C1 segment of cervical spinal cord (tissue), 14 donors: Measurements from ENCODE around the gene PPM1A.

Source experiments
- DNase-seq, 14 donors: peaks; one replicate each; lab custom pipeline; 2025; lab: John Stamatoyannopoulos, UW

PPM1A gene

DNA sequence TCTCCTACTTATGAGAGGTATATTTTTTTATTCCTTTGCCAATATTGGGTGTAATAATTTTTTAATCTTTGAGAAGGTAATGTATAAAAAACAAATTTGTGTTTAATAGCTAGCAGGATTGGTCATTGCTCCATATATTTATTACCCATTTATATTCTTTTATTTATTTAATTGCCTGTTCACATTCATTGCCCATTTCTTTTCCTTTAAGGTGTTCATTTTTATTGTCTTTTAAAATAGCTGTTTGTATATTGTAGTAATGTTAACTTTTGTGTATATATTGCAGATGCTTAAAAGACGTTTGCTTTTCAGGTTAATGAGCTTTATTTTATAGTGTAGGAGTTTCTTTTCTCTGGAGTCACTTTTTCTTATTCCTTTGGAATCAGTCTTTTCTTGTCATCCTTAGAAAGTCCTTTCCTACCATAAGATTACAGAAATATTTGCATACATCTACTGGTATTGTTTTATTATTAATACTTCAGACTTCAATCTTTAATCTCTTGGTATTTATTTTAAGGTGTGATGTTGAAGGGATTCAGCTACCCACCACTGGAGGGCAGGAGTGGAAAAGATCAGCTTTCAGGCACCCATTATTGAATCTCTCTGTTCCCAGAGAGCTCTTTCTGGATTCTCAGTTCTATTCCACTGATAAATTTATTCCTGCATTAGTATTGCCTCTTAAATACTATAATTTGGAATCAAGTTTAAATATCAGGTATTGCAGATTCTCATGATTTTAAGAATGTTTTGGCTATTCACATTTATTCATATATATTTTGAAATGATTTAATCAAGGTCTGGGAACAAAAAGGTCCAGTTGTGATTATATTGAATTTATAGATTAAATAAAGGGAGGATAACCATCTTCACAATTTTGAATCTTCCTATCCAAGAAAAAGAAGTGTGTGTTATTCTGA, 17.3 kb downstream of the PPM1A start:
- DNase-seq = no peak

DNA sequence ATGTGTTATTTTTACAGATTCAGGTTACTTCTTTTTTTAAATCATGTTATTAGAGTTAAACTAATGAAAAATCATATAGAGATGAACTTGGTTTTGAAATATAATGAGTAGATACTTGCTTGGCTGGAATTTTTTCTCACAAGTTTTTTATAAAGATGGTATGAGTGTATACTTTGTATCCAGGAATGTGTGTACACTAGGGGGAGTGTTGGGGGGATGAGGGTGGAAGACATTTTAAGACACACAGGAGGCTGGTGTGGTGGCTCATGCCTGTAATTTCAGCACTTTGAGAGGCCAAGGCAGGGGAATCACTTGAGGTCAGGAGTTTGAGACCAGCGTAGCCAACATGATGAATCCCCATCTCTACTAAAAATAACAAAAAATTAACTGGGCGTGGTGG, 23.2 kb downstream of the PPM1A start:
- DNase-seq = no peak

DNA sequence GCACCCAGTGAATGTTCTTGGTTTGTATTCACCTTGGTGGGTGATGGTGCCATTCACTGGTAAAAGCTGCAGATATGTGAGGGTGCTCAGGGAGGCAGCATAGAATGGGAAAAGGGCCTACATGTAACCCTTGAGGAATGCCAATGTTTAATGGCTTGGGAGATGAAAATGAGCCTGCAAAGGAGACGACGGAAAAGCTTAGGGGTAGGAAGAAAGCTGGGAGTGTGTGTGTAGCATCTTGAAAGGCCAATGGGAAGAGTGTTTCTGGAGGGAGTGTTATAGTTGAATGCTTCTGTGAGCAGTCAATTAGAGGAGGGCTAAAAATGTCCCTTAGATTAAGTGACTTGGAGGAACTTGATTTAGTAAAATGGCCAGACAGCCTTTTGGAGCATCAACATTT, 24.9 kb downstream of the PPM1A start:
- DNase-seq = no peak

DNA sequence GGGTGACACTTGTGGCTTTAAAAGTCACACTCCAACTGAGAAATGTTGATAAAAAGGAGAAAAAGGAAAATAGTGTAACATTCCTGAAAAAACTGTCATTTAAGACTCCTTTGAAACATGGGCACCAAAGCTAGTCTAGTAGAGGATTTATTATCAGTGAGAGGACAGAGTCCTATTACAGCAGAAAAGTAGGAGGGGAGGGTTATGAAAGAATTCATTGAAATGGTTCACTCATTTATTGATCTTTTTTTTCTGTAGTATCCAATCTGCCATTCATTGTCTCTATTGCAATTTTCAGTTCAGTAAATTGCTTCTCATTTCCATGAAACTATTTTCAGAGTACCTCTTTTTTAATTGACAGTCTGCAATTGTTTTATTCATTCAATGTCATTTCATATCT, 25.4 kb downstream of the PPM1A start:
- no peak for DNase-seq

DNA sequence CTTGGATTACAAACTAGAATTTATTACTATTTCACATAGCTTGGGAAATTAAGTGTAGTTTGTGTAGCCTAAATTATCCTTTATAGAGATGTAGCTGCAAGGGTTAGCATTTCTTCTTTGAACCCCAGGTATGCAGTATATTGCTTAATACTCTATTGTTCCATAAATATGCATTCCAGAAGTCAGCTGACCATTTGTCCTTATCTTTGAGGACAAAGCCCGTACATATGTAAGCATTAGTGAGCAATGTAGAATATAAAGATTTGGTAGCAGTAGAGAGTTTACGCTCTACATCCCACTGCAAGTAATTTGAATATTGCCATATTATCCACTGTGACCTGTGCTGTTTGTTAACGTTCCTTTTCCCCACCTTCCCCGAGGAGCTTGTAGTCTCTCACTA, 26.9 kb downstream of the PPM1A start:
- DNase-seq = no peak

DNA sequence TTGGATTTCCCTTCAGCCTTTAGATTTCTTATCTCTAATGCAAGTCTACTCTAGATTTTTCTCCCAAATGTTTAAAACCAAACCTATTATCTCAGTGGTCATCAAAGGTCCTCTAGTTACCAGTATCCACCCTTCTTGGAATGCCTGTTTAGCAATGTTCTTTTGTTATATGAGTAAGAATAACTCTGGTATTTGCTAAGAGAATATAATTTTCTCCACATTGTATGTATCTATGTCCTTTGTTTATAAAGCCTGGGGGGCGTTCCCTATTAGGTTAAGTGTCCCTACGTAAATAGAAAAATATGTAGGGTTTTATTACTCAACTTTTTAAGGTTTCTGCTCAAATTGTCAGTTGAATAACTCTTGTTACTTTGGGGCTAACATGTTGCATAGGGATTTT, 27.3 kb downstream of the PPM1A start:
- DNase-seq = no peak

- DNase-seq = no peak
These were observed 28.7 kb downstream of the PPM1A start for GRCh38 chr14:60277605-60278190.

- DNase-seq = no peak
These were observed 29.3 kb downstream of the PPM1A start for GRCh38 chr14:60278350-60278749.

DNA sequence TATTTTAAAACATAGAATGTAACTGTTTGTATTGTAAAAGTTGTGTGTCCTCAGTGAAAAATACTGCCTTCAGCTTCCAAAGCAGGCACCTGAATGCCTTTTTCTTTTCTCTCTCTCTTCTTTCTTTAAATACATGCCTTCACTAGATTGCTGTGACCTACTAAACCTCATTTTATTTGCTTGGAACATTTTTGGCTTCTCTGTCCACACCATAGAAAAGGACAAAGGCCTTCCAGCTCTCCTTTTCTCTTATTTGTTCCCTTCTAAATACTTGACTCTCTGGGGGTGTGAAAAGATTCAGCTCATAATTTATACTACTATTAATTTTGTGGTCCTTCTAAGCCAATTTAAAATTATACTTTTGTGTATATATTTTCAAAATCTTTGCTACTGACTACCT, 38.4 kb downstream of the PPM1A start:
- DNase-seq = no peak

GRCh38 chr14:60288279-60288678, 39.3 kb downstream of the PPM1A start:
- DNase-seq = no peak

DNA sequence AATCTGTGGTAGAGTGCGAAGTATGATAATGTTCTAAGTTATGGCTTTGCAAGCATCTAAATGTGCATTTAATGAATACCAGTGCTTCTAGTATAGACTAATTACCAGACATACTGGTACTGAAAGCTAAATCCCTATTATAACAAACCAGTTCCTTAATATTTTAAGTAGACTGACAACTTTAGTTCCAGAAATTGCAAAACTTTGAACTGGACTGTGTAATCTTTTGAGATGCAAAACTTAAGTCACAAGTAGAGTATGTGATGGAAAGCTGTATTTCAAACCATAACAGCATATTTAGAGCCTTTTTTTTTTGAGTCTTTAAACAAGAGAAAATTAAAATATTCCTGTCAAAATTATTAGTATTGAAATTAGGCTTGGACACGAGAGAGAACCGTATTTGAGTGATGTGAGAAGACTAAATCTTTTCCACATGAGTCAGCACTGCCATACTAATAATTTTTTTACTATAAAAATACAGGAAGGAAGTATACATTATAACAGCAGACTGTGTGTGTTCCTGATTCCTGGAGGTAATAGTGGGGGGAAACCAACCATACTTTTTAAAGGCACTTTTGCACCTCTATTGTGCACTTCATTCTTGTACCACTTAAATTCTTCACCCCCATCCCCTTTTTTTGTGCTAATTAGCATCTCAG, 45.5 kb downstream of the PPM1A start:
- no peak for DNase-seq

DNA sequence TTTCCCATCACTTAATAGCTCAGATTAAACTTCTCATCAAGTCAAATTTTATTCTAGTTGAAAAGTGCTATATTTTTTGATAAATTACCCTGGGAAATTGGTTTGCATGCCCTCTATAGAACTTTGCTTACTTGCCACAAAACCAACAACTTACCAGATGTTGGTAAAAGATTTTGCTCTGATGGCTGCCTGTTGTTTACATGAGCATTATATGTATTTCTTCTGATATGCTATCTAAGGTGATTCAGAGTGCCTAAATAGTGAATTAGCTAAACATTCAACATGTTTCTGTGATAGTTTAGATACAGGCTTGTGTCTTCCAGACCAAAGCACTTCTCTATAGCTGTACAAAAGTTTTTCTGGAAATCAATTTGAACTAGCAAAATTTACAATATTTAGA, 51.0 kb downstream of the PPM1A start:
- DNase-seq = no peak

DNA sequence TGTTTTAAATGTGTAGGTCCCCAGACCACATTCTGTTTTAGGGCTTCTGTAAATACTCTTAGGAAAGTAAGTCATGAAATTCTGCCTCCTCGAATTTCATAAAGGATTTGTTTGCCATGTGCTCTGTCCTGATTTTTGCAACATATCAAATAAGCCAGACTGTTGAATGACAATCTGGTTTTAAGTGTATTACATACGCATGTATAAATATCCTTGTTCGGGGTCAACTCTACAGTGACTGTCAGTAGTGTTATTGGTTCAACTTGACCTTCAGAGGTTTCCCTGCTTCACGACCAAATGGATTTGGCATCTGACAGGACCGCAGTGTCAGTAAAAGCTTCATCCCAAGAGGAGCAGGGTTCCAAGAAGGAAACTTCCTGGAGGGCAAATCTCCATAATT, 52.7 kb downstream of the PPM1A start:
- DNase-seq = no peak

DNA sequence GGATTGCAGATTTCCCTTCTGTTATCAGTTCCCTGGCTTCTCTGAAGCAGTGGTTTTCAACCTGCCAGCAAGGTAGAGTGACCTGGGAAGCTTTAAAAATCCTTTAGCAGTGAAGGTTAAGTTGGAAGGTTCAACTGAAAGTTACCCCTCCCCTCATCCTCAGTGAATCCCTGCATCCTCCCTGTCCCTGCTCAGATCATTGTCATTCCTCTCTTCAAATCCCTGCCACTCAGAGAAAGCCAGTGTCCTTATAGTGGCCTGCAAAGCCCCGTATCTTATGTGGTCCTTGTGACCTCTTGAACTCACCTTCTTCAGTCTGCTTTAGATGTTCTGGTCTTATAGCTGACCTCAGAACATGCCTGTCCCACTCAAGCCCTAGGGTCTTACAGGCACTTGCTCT, 53.6 kb downstream of the PPM1A start:
- no peak for DNase-seq

DNA sequence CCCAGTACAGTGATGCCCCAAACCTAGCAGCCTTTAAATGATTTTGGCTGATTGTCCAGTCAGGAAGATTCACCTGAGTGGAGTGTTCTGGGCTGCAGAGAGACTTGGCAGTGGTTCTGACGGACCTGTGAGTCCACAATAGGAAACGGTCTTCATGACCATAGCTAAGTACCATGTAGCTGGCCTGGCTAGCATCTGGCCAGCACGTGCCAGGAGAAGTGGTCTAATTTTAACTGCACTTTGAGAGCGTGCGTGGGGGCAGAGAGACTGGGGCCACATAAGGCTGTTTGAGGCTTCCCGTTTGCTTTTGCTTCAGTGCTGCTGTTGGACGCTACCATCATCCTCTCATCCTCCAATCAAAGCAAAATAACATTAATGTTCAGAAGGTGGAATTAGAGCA, 54.7 kb downstream of the PPM1A start:
- DNase-seq = no peak

GRCh38 chr14:60304509-60304908, 55.5 kb downstream of the PPM1A start:
- no peak for DNase-seq

DNA sequence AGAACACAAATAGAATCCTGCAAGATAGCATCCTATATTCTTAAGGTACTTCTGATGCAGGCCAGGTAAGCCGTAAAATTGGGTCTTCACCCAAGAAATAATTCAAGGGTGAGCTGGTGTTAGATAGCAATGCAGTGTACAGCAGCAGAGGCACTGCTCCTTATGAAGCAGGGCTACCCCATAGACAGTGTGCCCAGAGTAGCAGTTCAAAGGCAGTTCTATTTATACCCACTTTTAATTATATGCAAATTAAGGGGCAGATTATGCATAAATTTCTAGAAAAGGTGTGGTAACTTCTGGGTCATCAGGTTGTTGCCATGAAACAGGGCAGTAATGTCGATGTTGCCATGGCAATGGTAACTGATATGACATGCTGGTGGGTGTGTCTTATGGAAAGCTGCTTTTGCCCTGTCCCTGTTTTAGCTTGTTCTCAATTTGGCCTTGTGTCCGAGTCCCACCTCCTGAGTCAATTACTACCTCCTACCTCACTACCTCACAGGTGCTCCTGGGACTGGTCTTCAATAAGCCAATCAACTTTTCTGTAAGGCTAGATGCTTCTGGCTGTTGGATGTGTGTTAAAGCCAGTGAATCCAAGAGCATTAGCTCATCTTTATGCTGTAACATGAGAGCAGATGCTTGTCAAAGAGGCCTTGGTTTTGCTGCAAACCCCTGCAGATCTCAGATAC, 61.0 kb downstream of the PPM1A start:
- no peak for DNase-seq

DNA sequence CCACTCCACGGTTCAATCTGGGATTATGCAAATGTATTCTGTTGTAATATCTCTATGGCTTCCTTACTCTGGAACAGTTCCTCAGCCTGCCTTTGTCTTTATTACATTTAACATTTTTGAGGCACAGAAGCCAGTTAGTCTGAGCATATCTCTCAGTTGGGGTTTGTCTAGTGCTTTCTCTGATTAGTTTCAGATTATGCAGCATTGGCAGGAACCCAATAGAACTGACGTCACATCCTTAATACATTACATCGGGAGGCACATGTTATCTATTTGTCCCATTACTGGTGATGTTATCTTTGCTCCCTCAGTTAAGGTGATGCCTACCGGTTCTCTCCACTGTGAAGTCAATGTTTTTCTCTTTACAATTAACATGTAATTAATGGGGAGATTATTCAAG, 62.4 kb downstream of the PPM1A start:
- no peak for DNase-seq

- no peak for DNase-seq
These were observed 64.1 kb downstream of the PPM1A start for GRCh38 chr14:60313093-60313492.

DNA sequence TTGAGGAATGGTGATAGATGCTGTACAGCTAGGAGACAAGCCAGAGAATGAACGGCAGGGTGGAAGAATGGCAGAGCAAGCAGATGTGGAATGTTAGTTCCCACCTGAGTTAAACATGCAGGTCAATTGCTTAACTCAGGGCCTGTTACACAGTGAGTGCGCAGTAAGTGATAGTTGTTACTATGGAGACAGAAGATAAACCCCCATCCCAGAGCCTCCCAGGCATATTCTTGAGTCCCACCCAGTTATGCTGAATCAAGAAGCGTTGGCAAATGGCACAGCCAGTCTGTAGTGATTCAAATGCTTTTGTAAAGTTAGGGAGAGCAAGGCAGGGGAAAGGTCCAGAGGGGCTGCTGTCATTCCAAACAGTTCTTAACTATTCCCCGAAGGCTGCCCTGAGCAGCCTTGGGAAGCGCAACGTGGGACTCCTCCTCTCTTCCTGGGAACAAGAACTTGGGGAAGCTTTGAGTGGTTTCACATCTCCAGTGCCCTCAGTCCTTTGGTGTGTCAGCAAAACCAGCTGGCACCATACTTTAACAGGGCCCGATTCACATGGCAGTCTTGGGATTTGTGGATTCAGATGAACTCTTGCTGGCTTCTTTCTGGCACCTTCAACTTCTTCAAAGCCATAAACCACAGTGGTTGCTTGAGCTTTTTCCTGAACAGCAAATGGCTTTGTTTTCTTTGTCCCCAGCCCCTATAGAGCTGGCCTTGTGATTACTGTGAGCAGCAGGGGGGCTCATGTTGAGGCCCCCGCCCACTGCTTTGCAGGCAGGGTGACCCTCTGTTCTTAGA, 66.4 kb downstream of the PPM1A start:
- DNase-seq = no peak

DNA sequence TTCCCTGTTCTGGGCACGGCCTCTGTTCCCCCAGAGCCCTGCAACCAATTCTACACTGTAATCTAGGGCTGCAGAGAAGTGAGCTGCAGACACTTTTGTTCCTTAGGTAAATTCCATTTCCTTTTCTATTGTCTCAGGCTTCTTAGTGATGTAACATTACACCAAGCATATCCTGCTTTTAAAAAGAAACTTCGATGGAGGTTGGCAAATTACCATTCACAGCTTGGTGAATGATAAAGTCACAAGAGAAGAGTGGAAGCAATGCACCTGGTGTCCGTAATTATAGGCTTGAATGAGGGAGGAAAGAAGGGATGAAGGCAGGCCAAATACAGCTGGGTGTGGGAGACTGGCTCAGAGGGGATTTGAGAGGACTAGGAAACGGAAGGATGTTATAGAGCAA, 68.6 kb downstream of the PPM1A start:
- DNase-seq = no peak
